Stimulated activated CD8-positive, alpha-beta memory T cell treated with anti-CD3 and anti-CD28 coated beads, Interleukin-15, amount 100 ng/mL, for 24 hours (primary cell): ENCODE results near the gene PRSS1.

Experiments used
- DNase-seq: peaks from one replicate; pipeline ENCODE4 v3.0.0-alpha.2; 2020; ENCODE audit warnings: low read depth

The PRSS1 gene

GRCh38 chr7:142795339-142795863, 46.1 kb downstream of the PRSS1 start:
- DNase-seq, result no peak

- DNase-seq, result no peak
These were observed 46.8 kb downstream of the PRSS1 start for GRCh38 chr7:142796001-142796500.

DNA sequence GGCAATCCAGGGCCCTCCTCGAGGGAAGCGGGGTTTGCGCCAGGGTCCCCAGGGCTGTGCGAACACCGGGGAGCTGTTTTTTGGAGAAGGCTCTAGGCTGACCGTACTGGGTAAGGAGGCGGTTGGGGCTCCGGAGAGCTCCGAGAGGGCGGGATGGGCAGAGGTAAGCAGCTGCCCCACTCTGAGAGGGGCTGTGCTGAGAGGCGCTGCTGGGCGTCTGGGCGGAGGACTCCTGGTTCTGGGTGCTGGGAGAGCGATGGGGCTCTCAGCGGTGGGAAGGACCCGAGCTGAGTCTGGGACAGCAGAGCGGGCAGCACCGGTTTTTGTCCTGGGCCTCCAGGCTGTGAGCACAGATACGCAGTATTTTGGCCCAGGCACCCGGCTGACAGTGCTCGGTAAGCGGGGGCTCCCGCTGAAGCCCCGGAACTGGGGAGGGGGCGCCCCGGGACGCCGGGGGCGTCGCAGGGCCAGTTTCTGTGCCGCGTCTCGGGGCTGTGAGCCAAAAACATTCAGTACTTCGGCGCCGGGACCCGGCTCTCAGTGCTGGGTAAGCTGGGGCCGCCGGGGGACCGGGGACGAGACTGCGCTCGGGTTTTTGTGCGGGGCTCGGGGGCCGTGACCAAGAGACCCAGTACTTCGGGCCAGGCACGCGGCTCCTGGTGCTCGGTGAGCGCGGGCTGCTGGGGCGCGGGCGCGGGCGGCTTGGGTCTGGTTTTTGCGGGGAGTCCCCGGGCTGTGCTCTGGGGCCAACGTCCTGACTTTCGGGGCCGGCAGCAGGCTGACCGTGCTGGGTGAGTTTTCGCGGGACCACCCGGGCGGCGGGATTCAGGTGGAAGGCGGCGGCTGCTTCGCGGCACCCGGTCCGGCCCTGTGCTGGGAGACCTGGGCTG, 47.5 kb downstream of the PRSS1 start:
- no peak for DNase-seq

DNA sequence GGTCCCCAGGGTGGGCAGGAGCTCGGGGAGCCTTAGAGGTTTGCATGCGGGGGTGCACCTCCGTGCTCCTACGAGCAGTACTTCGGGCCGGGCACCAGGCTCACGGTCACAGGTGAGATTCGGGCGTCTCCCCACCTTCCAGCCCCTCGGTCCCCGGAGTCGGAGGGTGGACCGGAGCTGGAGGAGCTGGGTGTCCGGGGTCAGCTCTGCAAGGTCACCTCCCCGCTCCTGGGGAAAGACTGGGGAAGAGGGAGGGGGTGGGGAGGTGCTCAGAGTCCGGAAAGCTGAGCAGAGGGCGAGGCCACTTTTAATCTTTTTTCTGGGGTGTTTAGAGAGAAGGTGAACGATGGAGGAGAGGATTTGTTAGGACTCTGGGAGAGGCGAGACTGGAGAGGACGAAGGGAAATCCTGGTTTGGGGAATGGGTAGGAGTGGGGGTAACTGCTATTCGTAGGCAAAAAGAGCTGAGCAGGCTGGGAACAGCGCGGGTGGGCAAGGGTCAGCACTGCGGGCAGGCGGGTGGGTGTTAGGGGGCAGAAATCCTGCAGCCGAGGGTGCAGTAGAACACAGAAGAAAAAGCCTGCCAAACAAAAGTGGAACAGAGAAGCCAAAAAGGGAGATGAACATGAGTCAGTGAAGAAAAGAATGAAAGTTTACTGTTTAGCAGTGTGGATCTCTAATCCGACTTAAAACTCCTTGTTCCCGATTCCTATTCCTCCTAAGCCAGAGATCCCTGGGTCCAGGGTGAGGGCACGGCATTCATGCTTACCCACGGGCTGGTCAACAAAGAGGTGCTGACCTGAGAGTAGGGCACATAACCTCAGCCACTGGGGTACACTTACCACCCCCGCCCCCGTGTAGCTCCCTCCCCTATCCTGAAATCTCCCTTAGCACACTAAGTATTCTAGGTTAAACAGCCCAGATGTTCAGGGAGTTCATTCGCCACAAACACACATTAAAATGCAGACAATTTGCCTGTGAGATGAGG, 48.4 kb downstream of the PRSS1 start:
- DNase-seq, result no peak

GRCh38 chr7:142798451-142799436, 49.5 kb downstream of the PRSS1 start:
- no peak for DNase-seq

GRCh38 chr7:142799437-142799835, 50.2 kb downstream of the PRSS1 start:
- DNase-seq, result no peak

DNA sequence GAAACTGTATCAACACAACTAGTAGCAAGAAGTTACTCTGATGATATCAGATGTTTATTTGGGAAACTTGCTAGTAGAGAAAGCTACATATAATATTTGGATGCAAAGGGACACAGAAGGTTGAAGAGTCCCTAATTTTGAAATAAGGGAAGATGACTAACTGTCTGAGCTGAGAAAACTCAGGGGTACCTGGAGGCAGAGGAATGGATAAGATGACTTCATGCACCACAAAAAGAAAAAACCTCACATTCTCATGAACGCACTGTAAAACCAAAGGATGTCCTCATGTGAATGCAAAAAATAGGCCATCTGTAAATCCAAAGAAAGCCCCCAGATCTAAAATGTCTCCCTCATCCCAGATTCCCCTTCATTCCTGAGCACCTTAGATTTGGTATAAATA, 50.8 kb downstream of the PRSS1 start:
- no peak for DNase-seq

DNA sequence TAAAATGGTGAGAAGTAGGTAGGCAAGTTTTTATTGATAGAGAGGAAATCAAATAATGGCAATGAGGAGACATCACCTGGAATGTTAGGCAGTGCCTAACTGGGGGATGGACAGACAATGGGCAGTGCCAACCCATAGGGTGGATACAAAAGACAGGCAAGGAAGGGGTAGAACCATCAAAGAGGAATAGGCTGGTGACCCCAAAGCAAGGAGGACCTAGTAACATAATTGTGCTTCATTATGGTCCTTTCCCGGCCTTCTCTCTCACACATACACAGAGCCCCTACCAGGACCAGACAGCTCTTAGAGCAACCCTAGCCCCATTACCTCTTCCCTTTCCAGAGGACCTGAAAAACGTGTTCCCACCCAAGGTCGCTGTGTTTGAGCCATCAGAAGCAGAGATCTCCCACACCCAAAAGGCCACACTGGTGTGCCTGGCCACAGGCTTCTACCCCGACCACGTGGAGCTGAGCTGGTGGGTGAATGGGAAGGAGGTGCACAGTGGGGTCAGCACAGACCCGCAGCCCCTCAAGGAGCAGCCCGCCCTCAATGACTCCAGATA, 51.5 kb downstream of the PRSS1 start:
- DNase-seq, result no peak

GRCh38 chr7:142801601-142802295, 52.5 kb downstream of the PRSS1 start:
- no peak for DNase-seq

DNA sequence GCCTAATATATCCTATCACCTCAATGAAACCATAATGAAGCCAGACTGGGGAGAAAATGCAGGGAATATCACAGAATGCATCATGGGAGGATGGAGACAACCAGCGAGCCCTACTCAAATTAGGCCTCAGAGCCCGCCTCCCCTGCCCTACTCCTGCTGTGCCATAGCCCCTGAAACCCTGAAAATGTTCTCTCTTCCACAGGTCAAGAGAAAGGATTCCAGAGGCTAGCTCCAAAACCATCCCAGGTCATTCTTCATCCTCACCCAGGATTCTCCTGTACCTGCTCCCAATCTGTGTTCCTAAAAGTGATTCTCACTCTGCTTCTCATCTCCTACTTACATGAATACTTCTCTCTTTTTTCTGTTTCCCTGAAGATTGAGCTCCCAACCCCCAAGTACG, 53.0 kb downstream of the PRSS1 start:
- no peak for DNase-seq
